Measurements from ENCODE around the gene POP7.
"Not testable (repeated sequence)": the region's sequence is repeated elsewhere in the genome, so short reads cannot be mapped to it uniquely, and the experiment has no call there.

POP7 gene

GRCh38 chr7:100693312-100694097 is 12.4 kb upstream of the POP7 start:
- peak; percentile 34 for DNase-seq (ENCODE audit: low spot score)
- no peak for TF ChIP-seq CTCF (IDR thresholded peaks at IDR 0.05; ENCODE audit: borderline replicate concordance, control extremely low read depth, extremely low read depth, insufficient read depth, missing control alignments)
- in situ Hi-C loops (cut with MboI; ENCODE audit: low sequenced_read_pairs, unreplicated experiment) = no loop called here

GRCh38 chr7:100694098-100694745 is 11.7 kb upstream of the POP7 start, which contains the start of gene GIGYF1:
Gene GIGYF1 (minus strand): TSS chr7:100694250. CDS start chr7:100688238, 6,012 bp downstream.
- in situ Hi-C loops (cut with MboI; ENCODE audit: low sequenced_read_pairs, unreplicated experiment) = no loop called here
- TF ChIP-seq CTCF (IDR thresholded peaks at IDR 0.05; ENCODE audit: borderline replicate concordance, control extremely low read depth, extremely low read depth, insufficient read depth, missing control alignments) = no peak
- DNase-seq (ENCODE audit: low spot score) = peak; percentile 89

- DNase-seq (ENCODE audit: low spot score) = no peak
- no peak for TF ChIP-seq CTCF (IDR thresholded peaks at IDR 0.05; ENCODE audit: borderline replicate concordance, control extremely low read depth, extremely low read depth, insufficient read depth, missing control alignments)
- in situ Hi-C loops (cut with MboI; ENCODE audit: low sequenced_read_pairs, unreplicated experiment) = no loop called here
Observed at GRCh38 chr7:100696123-100696521, 9.8 kb upstream of the POP7 start.

- in situ Hi-C loops (cut with MboI; ENCODE audit: low sequenced_read_pairs, unreplicated experiment) = no loop called here
- DNase-seq (ENCODE audit: low spot score) = no peak
- no peak for TF ChIP-seq CTCF (IDR thresholded peaks at IDR 0.05; ENCODE audit: borderline replicate concordance, control extremely low read depth, extremely low read depth, insufficient read depth, missing control alignments)
Observed at GRCh38 chr7:100699018-100699417, 6.9 kb upstream of the POP7 start.

- in situ Hi-C loops (cut with MboI; ENCODE audit: low sequenced_read_pairs, unreplicated experiment); DNase-seq (ENCODE audit: low spot score): not testable (repeated sequence)
Observed at GRCh38 chr7:100701089-100701488, 4.8 kb upstream of the POP7 start.

- peak; percentile 89 for DNase-seq (ENCODE audit: low spot score)
- TF ChIP-seq CTCF (IDR thresholded peaks at IDR 0.05; ENCODE audit: borderline replicate concordance, control extremely low read depth, extremely low read depth, insufficient read depth, missing control alignments) = peak; percentile 97
- in situ Hi-C loops (cut with MboI; ENCODE audit: low sequenced_read_pairs, unreplicated experiment) = no loop called here
Observed at GRCh38 chr7:100705320-100705752, 585 bp upstream of the POP7 start.
